HUES48 (cell line): Measurements from ENCODE around the gene INPP5J.

Experiments used
- H3K27ac ChIP-seq: one replicate; pipeline ENCODE4 v1.7.0; 2013; ENCODE audit warnings: low read depth, low read length, inconsistent platforms
- H3K27me3 ChIP-seq: 2 replicates; pipeline ENCODE4 v1.6.1; 2013; ENCODE audit warnings: mild to moderate bottlenecking, low read length; ENCODE audit not compliant: control insufficient read depth, insufficient read depth
- H3K36me3 ChIP-seq: 2 replicates; pipeline ENCODE4 v1.6.1; 2013; ENCODE audit warnings: low read length; ENCODE audit not compliant: control insufficient read depth, insufficient read depth
- H3K4me1 ChIP-seq: 2 replicates; pipeline ENCODE4 v1.6.1; 2013; ENCODE audit warnings: mild to moderate bottlenecking, low read length; ENCODE audit not compliant: control insufficient read depth, insufficient read depth
- H3K4me3 ChIP-seq: 2 replicates; pipeline ENCODE4 v1.5.1; 2013; ENCODE audit warnings: mild to moderate bottlenecking, low read depth, low read length
- H3K9ac ChIP-seq: 2 replicates; pipeline ENCODE4 v1.6.1; 2013; ENCODE audit warnings: mild to moderate bottlenecking, low read depth, low read length, moderate library complexity
- H3K9me3 ChIP-seq: 2 replicates; pipeline ENCODE4 v1.6.1; 2013; ENCODE audit warnings: low read length; ENCODE audit not compliant: control insufficient read depth, insufficient read depth

Gene INPP5J

DNA sequence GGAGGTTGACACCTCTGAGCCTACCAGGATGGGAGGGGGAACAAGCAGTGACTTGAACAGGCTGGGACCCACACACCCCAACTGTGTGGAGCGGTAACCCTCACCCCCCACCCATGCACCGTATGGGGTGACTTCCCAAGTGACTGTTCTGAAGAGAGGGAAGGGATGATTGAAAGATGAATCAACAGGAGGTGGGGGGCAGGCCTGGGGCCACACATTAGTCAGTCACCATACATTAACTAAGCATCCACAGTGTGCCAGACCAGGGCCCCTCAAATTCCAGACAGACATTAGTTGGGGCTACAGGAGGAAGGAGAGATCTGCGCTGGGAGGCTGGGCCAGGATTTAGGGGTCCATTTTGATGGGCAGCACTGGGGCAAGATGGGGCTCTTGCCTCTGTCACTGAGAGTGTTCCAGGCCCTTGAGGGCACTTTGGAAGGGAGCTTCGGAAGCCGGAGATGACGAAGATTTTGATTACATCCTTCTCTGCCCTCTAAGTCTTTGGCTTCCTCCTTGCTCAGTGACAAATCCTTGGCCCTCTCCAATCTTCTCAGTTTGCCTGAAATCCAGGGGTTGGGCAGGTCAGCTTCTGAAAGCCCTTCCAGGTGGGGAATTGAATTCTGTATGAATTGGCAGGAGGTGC is 40.7 kb upstream of the INPP5J start:
- H3K9ac ChIP-seq, result no peak overlapping the region
- peaks cover 24% of the 10 kb centered on the region for H3K4me1 ChIP-seq
- H3K9me3 ChIP-seq, result no peaks in the 10 kb centered on the region
- peak overlapping the region; percentile 82 for H3K4me3 ChIP-seq
- H3K36me3 ChIP-seq, result no peaks in the 10 kb centered on the region
- H3K27me3 ChIP-seq, result peaks cover 4% of the 10 kb centered on the region; the same call in 1 of the 2 replicates
- no peak overlapping the region for H3K27ac ChIP-seq

DNA sequence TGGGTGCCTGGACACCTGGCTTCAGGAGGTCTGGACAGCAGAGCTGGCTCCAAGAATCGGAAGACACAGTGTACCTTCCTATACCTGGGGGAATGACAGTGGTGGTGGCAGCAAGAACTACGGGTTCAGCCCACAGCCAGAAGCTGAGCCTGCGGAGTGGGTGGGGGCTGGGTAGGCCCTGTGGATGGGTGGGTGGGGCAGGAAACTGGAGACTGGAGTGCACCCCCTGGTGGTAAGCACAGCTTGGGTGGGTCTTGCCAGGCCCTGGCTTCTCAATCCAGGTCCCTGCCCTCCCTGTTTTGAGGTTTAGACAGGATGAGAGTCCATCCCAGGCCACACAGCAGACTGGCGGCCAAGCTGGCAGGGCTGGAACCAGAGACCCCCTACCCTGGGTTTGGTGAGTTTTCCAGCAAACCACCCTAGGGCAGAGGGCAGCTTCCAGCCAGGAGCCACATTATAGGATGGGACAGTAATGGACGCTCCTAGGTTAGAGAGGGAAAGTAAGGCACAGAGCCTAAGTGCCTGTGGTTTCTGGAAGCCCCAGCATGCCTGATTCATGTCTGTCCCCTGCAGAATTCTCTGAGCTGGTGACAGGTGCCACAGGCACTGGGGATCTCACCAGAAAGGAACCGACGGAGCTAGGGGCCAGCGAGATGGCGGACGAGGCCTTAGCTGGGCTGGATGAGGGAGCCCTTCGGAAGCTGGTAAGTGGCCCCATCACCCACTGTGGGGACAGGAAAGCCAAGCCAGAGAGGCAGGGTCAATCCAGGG is 40.0 kb upstream of the INPP5J start:
- Histone ChIP-seq H3K27me3 (peaks cover 4% of the 10 kb centered on the region; the same call in 1 of the 2 replicates), H3K4me1 (peaks cover 24% of the 10 kb centered on the region), H3K4me3 (peak overlapping the region; percentile 3; the same call in 1 of the 2 replicates), H3K27ac (no peak overlapping the region), H3K9ac (no peak overlapping the region), H3K9me3 (no peaks in the 10 kb centered on the region), H3K36me3 (no peaks in the 10 kb centered on the region)

DNA sequence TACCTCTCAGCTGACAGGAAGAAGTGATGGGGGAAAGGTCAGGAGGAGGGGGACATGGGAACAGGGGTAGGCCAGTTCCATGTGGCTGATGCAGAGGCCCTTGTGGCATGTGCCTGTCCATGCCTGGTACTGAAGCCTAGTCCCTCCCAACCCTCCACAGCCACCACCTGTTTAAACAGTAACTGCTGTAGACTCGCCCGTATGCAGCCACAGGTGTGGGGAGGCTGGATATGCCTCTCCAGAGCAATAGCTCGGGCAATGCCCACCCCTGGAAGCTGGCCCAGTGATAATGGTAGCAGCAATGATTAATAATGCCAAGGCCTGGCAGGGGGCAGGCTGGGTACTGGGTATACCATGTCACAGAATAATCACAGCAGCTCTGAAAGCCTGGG is 39.4 kb upstream of the INPP5J start:
- no peaks in the 10 kb centered on the region for H3K36me3 ChIP-seq
- peaks cover 24% of the 10 kb centered on the region for H3K4me1 ChIP-seq
- 0 out of 2 replicates have a peak overlapping the region, but pooled peaks have one; percentile 87 for H3K4me3 ChIP-seq
- no peaks in the 10 kb centered on the region for H3K9me3 ChIP-seq
- no peak overlapping the region for H3K9ac ChIP-seq
- H3K27ac ChIP-seq, result no peak overlapping the region
- peaks cover 4% of the 10 kb centered on the region; the same call in 1 of the 2 replicates for H3K27me3 ChIP-seq

DNA sequence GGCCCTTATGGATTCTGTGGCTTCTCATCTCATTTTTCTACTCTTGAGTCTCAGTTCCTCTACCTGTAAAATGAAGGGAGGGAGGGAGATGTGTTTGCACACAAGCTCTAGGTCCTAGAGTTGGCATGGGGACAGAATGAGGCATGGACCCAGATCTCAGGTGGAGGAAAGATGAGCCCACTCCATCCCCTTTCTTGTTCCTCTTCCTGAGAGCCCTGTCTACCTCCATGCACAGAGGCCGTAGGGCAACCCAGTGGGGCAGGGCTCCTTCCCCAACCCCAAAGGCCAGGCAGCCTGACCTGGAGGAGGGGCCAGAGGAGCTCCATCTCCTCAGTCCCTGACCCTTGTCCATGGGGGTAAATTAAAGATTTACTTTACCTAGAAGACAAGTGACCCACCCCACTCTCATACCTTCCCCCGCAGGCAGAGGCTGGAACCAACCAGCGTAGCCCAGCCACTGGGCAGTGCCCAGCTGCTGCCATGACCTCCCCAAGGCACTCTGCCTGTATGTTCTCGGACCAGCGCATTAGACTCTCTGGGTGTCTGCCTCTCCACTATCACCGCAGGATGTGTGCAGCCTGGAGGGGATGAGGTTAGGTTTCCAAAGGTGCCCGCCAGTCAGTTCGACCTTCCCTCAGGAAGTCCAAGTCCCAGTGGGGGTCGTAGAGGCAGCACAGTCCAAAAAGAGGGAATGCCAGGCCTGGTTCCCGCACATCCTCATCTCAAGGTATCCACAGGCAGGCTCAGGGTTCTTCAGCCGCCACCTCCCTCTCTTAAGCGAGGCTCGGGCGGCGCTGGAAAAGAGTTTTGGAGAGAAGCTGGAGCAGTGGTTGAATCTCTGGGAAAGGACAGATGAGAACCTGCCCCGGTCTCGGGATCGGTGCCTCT is 38.6 kb upstream of the INPP5J start:
- Histone ChIP-seq H3K4me1 (peaks cover 24% of the 10 kb centered on the region), H3K36me3 (no peaks in the 10 kb centered on the region), H3K9me3 (no peaks in the 10 kb centered on the region), H3K9ac (peak overlapping the region; percentile 97), H3K27ac (peak overlapping the region; percentile 92), H3K27me3 (peaks cover 4% of the 10 kb centered on the region; the same call in 1 of the 2 replicates), H3K4me3 (peak overlapping the region; percentile 87)

DNA sequence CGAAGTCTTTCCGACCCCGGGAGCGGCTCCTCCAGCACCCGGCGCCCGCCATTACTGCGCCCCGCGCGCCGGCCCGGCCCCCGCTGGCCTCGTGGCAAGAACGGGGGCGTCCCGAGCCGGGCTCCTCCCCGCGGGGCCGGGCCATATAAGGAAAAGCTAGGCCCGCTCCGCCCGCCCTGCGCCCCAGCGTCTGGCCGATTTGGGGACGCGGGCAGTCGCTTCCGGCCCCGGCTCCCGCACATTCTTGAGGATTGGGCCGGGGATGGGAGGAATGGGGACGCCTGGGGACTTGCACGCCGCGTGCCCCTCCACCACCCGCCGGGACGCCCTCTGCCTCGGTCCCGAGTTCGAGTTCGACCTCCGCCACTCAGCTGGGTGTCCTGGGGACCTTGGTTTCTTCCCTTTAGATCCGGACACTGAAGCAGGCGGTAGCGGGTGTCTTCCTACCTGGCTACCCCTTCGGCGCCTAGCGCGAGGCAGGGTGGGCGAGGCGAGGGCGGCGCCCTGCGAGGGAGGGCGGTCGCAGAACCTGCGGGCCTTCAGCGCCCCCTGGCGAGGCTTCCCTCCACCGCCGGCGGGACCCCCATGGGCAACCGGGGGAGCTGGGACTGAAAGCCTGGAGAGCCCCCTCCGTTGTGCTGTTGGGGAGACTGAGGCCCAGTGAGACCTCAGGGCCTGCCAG is 37.8 kb upstream of the INPP5J start:
- peaks cover 4% of the 10 kb centered on the region; the same call in 1 of the 2 replicates for H3K27me3 ChIP-seq
- no peaks in the 10 kb centered on the region for H3K36me3 ChIP-seq
- H3K27ac ChIP-seq, result peak overlapping the region; percentile 92
- H3K9me3 ChIP-seq, result no peaks in the 10 kb centered on the region
- peaks cover 24% of the 10 kb centered on the region for H3K4me1 ChIP-seq
- H3K9ac ChIP-seq, result peak overlapping the region; percentile 97
- peak overlapping the region; percentile 87 for H3K4me3 ChIP-seq

DNA sequence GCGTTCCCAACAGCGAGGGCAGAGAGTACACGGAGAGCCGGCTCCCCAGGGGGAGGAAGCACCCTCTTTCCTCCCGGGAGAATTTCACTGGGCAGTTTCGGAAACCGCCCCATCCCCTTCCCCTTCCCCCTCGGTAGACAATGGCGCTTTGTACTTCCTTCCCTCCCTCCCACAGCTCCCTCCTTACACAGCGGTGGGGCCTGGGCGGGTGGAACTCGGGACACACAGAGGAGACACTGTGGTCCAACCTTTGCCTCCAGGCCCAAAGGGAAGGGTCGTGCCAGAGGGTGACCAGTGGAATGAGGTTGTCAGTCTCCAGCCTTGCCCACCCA is 37.3 kb upstream of the INPP5J start:
- H3K4me3 ChIP-seq, result peak overlapping the region; percentile 87
- H3K9me3 ChIP-seq, result no peaks in the 10 kb centered on the region
- peak overlapping the region; percentile 92 for H3K27ac ChIP-seq
- H3K36me3 ChIP-seq, result no peaks in the 10 kb centered on the region
- H3K4me1 ChIP-seq, result peaks cover 23% of the 10 kb centered on the region
- H3K9ac ChIP-seq, result peak overlapping the region; percentile 97
- H3K27me3 ChIP-seq, result peaks cover 4% of the 10 kb centered on the region; the same call in 1 of the 2 replicates

DNA sequence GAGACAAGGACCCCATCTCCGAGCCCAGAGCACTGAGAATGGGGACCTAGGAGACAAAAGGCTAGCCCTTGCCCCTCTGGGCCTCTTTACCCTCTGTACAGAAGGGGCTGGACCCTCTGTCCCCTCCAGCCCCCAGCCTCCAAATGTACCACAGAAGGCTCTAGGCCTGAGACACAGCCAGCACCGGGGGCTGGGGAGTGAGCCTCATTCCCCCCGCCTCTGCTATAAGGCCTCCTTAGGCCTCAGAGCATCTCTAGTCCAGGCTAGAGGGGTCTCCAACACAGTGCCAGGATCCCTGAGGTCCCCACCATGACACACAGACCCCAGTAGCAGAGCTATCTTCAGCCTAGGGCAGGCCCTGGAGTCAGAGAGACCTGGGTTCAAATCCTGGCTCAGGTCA is 36.8 kb upstream of the INPP5J start:
- Histone ChIP-seq H3K9ac (no peak overlapping the region), H3K9me3 (no peaks in the 10 kb centered on the region), H3K36me3 (no peaks in the 10 kb centered on the region), H3K27me3 (peaks cover 4% of the 10 kb centered on the region; the same call in 1 of the 2 replicates), H3K4me3 (no peak overlapping the region; the same call in 1 of the 2 replicates), H3K27ac (peak overlapping the region; percentile 6), H3K4me1 (peaks cover 23% of the 10 kb centered on the region)

DNA sequence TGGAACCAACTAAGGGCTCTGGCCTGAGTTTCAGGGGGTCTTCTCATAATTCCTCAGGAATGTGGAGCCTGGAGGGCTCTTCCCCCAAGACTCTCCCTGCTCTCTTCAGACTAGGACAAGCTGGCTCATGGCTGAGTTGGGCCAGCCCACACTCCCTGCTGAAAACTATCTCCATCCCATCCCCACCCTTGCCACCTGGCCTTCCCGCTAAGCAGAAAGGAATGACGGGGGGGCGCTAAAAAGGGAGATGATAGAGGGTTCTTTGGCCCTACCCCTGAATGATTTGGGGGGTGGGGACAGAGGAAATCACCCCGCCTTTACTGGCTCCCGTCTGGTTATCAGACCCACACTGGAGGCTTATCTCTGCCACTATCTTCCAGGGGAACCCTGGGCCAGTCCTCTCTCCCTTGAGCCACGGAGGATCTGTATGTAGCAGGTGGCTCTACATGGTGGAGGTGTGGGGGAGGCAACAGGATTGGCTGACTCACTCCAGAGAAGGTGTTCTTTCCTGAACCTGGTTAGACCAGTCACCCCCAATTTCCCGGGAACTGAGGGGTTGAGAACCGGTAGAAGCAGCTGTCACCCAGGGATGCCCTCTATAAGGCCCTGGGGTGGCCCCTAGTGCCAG is 35.9 kb upstream of the INPP5J start:
- Histone ChIP-seq H3K4me1 (peaks cover 23% of the 10 kb centered on the region), H3K4me3 (no peak overlapping the region), H3K36me3 (peaks cover 3% of the 10 kb centered on the region), H3K27ac (no peak overlapping the region), H3K9me3 (no peaks in the 10 kb centered on the region), H3K9ac (no peak overlapping the region), H3K27me3 (peaks cover 1% of the 10 kb centered on the region; the same call in 1 of the 2 replicates)

DNA sequence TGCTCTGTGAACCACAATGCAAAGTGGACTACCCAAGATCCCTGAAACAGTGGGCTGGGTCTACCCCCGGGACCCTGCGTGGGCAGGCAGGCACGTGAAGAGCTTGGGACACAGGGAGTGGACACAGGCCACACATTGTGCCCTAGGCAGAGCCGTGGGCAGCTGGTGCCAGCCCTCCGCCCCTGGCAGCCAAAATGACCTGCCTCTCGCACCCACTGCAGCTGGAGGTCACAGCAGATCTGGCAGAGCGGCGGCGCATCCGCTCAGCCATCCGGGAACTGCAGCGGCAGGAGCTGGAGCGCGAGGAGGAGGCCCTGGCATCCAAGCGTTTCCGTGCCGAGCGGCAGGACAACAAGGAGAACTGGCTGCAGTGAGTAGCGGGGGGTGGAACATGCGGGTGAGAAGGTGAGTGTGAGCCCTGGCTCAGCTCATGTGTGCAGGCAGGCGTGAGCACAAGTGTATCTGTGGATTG is 35.0 kb upstream of the INPP5J start:
- H3K4me3 ChIP-seq, result no peak overlapping the region
- H3K36me3 ChIP-seq, result peaks cover 5% of the 10 kb centered on the region
- H3K9ac ChIP-seq, result no peak overlapping the region
- no peak overlapping the region for H3K27ac ChIP-seq
- H3K4me1 ChIP-seq, result peaks cover 19% of the 10 kb centered on the region
- no peaks in the 10 kb centered on the region for H3K9me3 ChIP-seq
- no peaks in the 10 kb centered on the region for H3K27me3 ChIP-seq
